ENCODE measurements around the gene ZNF318.

Gene ZNF318

GRCh38 chr6:43335469-43335868 is 34.0 kb downstream of the ZNF318 start:
- no peak overlapping the region for H3K27ac ChIP-seq (ENCODE audit: low read length)
- no peaks in the 10 kb centered on the region for H3K27me3 ChIP-seq (ENCODE audit: control insufficient read depth in 1 of 2, insufficient read depth in 2 of 2, low read length in 2 of 2)
- H3K36me3 ChIP-seq (ENCODE audit: control insufficient read depth in 2 of 2, insufficient read depth in 2 of 2, low read length in 2 of 2) = peaks cover 24 to 39% of the 10 kb centered on the region in 2 donors
- H3K9ac ChIP-seq (ENCODE audit: low read length in 2 of 2) = no peak overlapping the region
- no peaks in the 10 kb centered on the region for H3K4me1 ChIP-seq (ENCODE audit: control insufficient read depth, insufficient read depth, low read length)
- H3K4me3 ChIP-seq (ENCODE audit: low read length in 2 of 2) = no peak overlapping the region
- no peaks in the 10 kb centered on the region for H3K9me3 ChIP-seq (ENCODE audit: control insufficient read depth in 2 of 2, low read length in 2 of 2)

GRCh38 chr6:43334466-43335095 is 34.9 kb downstream of the ZNF318 start:
- Histone ChIP-seq H3K27ac (ENCODE audit: low read length) (no peak overlapping the region), H3K4me1 (ENCODE audit: control insufficient read depth, insufficient read depth, low read length) (no peaks in the 10 kb centered on the region), H3K4me3 (ENCODE audit: low read length in 2 of 2) (no peak overlapping the region), H3K27me3 (ENCODE audit: control insufficient read depth in 1 of 2, insufficient read depth in 2 of 2, low read length in 2 of 2) (no peaks in the 10 kb centered on the region), H3K9ac (ENCODE audit: low read length in 2 of 2) (no peak overlapping the region), H3K36me3 (ENCODE audit: control insufficient read depth in 2 of 2, insufficient read depth in 2 of 2, low read length in 2 of 2) (peaks cover 17 to 30% of the 10 kb centered on the region in 2 donors), H3K9me3 (ENCODE audit: control insufficient read depth in 2 of 2, low read length in 2 of 2) (no peaks in the 10 kb centered on the region)

- Histone ChIP-seq H3K27ac (ENCODE audit: low read length) (no peak overlapping the region), H3K4me3 (ENCODE audit: low read length in 2 of 2) (no peak overlapping the region), H3K9ac (ENCODE audit: low read length in 2 of 2) (no peak overlapping the region), H3K27me3 (ENCODE audit: control insufficient read depth in 1 of 2, insufficient read depth in 2 of 2, low read length in 2 of 2) (no peaks in the 10 kb centered on the region), H3K9me3 (ENCODE audit: control insufficient read depth in 2 of 2, low read length in 2 of 2) (no peaks in the 10 kb centered on the region), H3K4me1 (ENCODE audit: control insufficient read depth, insufficient read depth, low read length) (no peaks in the 10 kb centered on the region), H3K36me3 (ENCODE audit: control insufficient read depth in 2 of 2, insufficient read depth in 2 of 2, low read length in 2 of 2) (peaks cover 0 to 10% of the 10 kb centered on the region in 2 donors)
Measured at GRCh38 chr6:43331891-43332290, 37.6 kb downstream of the ZNF318 start.

GRCh38 chr6:43331470-43331869 is 38.0 kb downstream of the ZNF318 start:
- Histone ChIP-seq H3K9me3 (ENCODE audit: control insufficient read depth in 2 of 2, low read length in 2 of 2) (no peaks in the 10 kb centered on the region), H3K9ac (ENCODE audit: low read length in 2 of 2) (no peak overlapping the region), H3K36me3 (ENCODE audit: control insufficient read depth in 2 of 2, insufficient read depth in 2 of 2, low read length in 2 of 2) (peaks cover 0 to 9% of the 10 kb centered on the region in 2 donors), H3K27ac (ENCODE audit: low read length) (no peak overlapping the region), H3K27me3 (ENCODE audit: control insufficient read depth in 1 of 2, insufficient read depth in 2 of 2, low read length in 2 of 2) (no peaks in the 10 kb centered on the region), H3K4me1 (ENCODE audit: control insufficient read depth, insufficient read depth, low read length) (no peaks in the 10 kb centered on the region), H3K4me3 (ENCODE audit: low read length in 2 of 2) (no peak overlapping the region)

- H3K4me3 ChIP-seq (ENCODE audit: low read length in 2 of 2) = no peak overlapping the region
- no peak overlapping the region for H3K9ac ChIP-seq (ENCODE audit: low read length in 2 of 2)
- no peak overlapping the region for H3K27ac ChIP-seq (ENCODE audit: low read length)
- H3K4me1 ChIP-seq (ENCODE audit: control insufficient read depth, insufficient read depth, low read length) = no peaks in the 10 kb centered on the region
- H3K27me3 ChIP-seq (ENCODE audit: control insufficient read depth in 1 of 2, insufficient read depth in 2 of 2, low read length in 2 of 2) = no peaks in the 10 kb centered on the region
- no peaks in the 10 kb centered on the region for H3K9me3 ChIP-seq (ENCODE audit: control insufficient read depth in 2 of 2, low read length in 2 of 2)
- H3K36me3 ChIP-seq (ENCODE audit: control insufficient read depth in 2 of 2, insufficient read depth in 2 of 2, low read length in 2 of 2) = peaks cover 0 to 8% of the 10 kb centered on the region in 2 donors
Measured at GRCh38 chr6:43328528-43328927, 40.9 kb downstream of the ZNF318 start.

GRCh38 chr6:43325876-43326275 is 43.6 kb downstream of the ZNF318 start:
- H3K27me3 ChIP-seq (ENCODE audit: control insufficient read depth in 1 of 2, insufficient read depth in 2 of 2, low read length in 2 of 2) = no peaks in the 10 kb centered on the region
- H3K9ac ChIP-seq (ENCODE audit: low read length in 2 of 2) = no peak overlapping the region
- no peaks in the 10 kb centered on the region for H3K9me3 ChIP-seq (ENCODE audit: control insufficient read depth in 2 of 2, low read length in 2 of 2)
- peaks cover 0 to 4% of the 10 kb centered on the region in 2 donors for H3K36me3 ChIP-seq (ENCODE audit: control insufficient read depth in 2 of 2, insufficient read depth in 2 of 2, low read length in 2 of 2)
- H3K27ac ChIP-seq (ENCODE audit: low read length) = no peak overlapping the region
- H3K4me3 ChIP-seq (ENCODE audit: low read length in 2 of 2) = no peak overlapping the region
- H3K4me1 ChIP-seq (ENCODE audit: control insufficient read depth, insufficient read depth, low read length) = no peaks in the 10 kb centered on the region

- Histone ChIP-seq H3K27me3 (ENCODE audit: control insufficient read depth in 1 of 2, insufficient read depth in 2 of 2, low read length in 2 of 2) (no peaks in the 10 kb centered on the region), H3K9ac (ENCODE audit: low read length in 2 of 2) (no peak overlapping the region), H3K9me3 (ENCODE audit: control insufficient read depth in 2 of 2, low read length in 2 of 2) (no peaks in the 10 kb centered on the region), H3K4me1 (ENCODE audit: control insufficient read depth, insufficient read depth, low read length) (no peaks in the 10 kb centered on the region), H3K27ac (ENCODE audit: low read length) (no peak overlapping the region), H3K4me3 (ENCODE audit: low read length in 2 of 2) (no peak overlapping the region), H3K36me3 (ENCODE audit: control insufficient read depth in 2 of 2, insufficient read depth in 2 of 2, low read length in 2 of 2) (no peaks in the 10 kb centered on the region)
Measured at GRCh38 chr6:43318011-43318410, 51.4 kb downstream of the ZNF318 start.

- Histone ChIP-seq H3K9ac (ENCODE audit: low read length in 2 of 2) (no peak overlapping the region), H3K9me3 (ENCODE audit: control insufficient read depth in 2 of 2, low read length in 2 of 2) (no peaks in the 10 kb centered on the region), H3K27me3 (ENCODE audit: control insufficient read depth in 1 of 2, insufficient read depth in 2 of 2, low read length in 2 of 2) (peaks cover 0 to 4% of the 10 kb centered on the region in 2 donors), H3K4me3 (ENCODE audit: low read length in 2 of 2) (no peak overlapping the region), H3K4me1 (ENCODE audit: control insufficient read depth, insufficient read depth, low read length) (no peaks in the 10 kb centered on the region), H3K27ac (ENCODE audit: low read length) (no peak overlapping the region), H3K36me3 (ENCODE audit: control insufficient read depth in 2 of 2, insufficient read depth in 2 of 2, low read length in 2 of 2) (no peaks in the 10 kb centered on the region)
Measured at GRCh38 chr6:43313813-43314212, 55.6 kb downstream of the ZNF318 start.

- Histone ChIP-seq H3K27ac (ENCODE audit: low read length) (no peak overlapping the region), H3K4me1 (ENCODE audit: control insufficient read depth, insufficient read depth, low read length) (peaks cover 8% of the 10 kb centered on the region), H3K9ac (ENCODE audit: low read length in 2 of 2) (no peak overlapping the region), H3K36me3 (ENCODE audit: control insufficient read depth in 2 of 2, insufficient read depth in 2 of 2, low read length in 2 of 2) (no peaks in the 10 kb centered on the region), H3K4me3 (ENCODE audit: low read length in 2 of 2) (no peak overlapping the region), H3K27me3 (ENCODE audit: control insufficient read depth in 1 of 2, insufficient read depth in 2 of 2, low read length in 2 of 2) (peaks cover 8 to 10% of the 10 kb centered on the region in 2 donors), H3K9me3 (ENCODE audit: control insufficient read depth in 2 of 2, low read length in 2 of 2) (no peaks in the 10 kb centered on the region)
Measured at GRCh38 chr6:43311666-43312065, 57.8 kb downstream of the ZNF318 start.

- Histone ChIP-seq H3K4me3 (ENCODE audit: low read length in 2 of 2) (no peak overlapping the region), H3K27ac (ENCODE audit: low read length) (no peak overlapping the region), H3K27me3 (ENCODE audit: control insufficient read depth in 1 of 2, insufficient read depth in 2 of 2, low read length in 2 of 2) (peaks cover 13 to 16% of the 10 kb centered on the region in 2 donors), H3K4me1 (ENCODE audit: control insufficient read depth, insufficient read depth, low read length) (peaks cover 8% of the 10 kb centered on the region), H3K36me3 (ENCODE audit: control insufficient read depth in 2 of 2, insufficient read depth in 2 of 2, low read length in 2 of 2) (no peaks in the 10 kb centered on the region), H3K9me3 (ENCODE audit: control insufficient read depth in 2 of 2, low read length in 2 of 2) (no peaks in the 10 kb centered on the region), H3K9ac (ENCODE audit: low read length in 2 of 2) (no peak overlapping the region)
Measured at GRCh38 chr6:43310624-43311023, 58.8 kb downstream of the ZNF318 start.

GRCh38 chr6:43310134-43310533 is 59.3 kb downstream of the ZNF318 start:
- Histone ChIP-seq H3K9ac (ENCODE audit: low read length in 2 of 2) (no peak overlapping the region), H3K36me3 (ENCODE audit: control insufficient read depth in 2 of 2, insufficient read depth in 2 of 2, low read length in 2 of 2) (no peaks in the 10 kb centered on the region), H3K4me1 (ENCODE audit: control insufficient read depth, insufficient read depth, low read length) (peaks cover 8% of the 10 kb centered on the region), H3K4me3 (ENCODE audit: low read length in 2 of 2) (no peak overlapping the region), H3K9me3 (ENCODE audit: control insufficient read depth in 2 of 2, low read length in 2 of 2) (no peaks in the 10 kb centered on the region), H3K27me3 (ENCODE audit: control insufficient read depth in 1 of 2, insufficient read depth in 2 of 2, low read length in 2 of 2) (peaks cover 13 to 16% of the 10 kb centered on the region in 2 donors), H3K27ac (ENCODE audit: low read length) (no peak overlapping the region)

Measured in stomach smooth muscle (tissue), 2 donors.